IMR-90 (cell line): ENCODE results near the gene KLHL2. TPM values are rescaled to one million over a fixed set of nuclear protein-coding genes. Genes with fewer than 3 reads are reported as not detected.

Experiments used
- ATAC-seq: fragments of 200-7000 bp; cut with Tn5 transposase; 2 replicates; pipeline ENCODE4 v1.9.1; 2020; ENCODE audit warnings: low read depth, mild to moderate bottlenecking, moderate library complexity
- BruUV-seq: library from RNA; stranded (reverse); fragments of 400-500 nt; replicated peaks from 2 replicates; lab custom pipeline; 2021; lab: Mats Ljungman, UMichigan
- CTCF ChIA-PET: fragments of 300-600 bp; formaldehyde crosslinking; extraction: SDS; loops from one replicate; lab custom pipeline; 2021; ENCODE audit warnings: antibody characterized with exemption; lab: Yijun Ruan, JAX
- POLR2A ChIA-PET: fragments of 300-600 bp; sonication (Branson Sonifier 250); formaldehyde crosslinking; loops from one replicate; lab custom pipeline; 2022; ENCODE audit warnings: antibody characterized with exemption; ENCODE audit not compliant: unreplicated experiment; lab: Charles Lee
- DNase-seq: peaks from one replicate; pipeline ENCODE4 v3.0.0; 2013
- H2AFZ ChIP-seq: replicated peaks from 2 replicates; pipeline ENCODE3; 2013; ENCODE audit warnings: low read length, mild to moderate bottlenecking; ENCODE audit not compliant: poor library complexity
- H2AK5ac ChIP-seq: 2 replicates; pipeline ENCODE4 v1.6.1; 2013; ENCODE audit warnings: low read depth, low read length, inconsistent platforms
- H2AK9ac ChIP-seq: replicated peaks from 2 replicates; pipeline ENCODE3; 2013; ENCODE audit warnings: mild to moderate bottlenecking, low read depth, low read length, moderate library complexity; ENCODE audit not compliant: poor library complexity
- H2BK120ac ChIP-seq: 2 replicates; pipeline ENCODE4 v1.6.1; 2013; ENCODE audit warnings: low read depth, low read length, inconsistent platforms
- H2BK15ac ChIP-seq: 3 replicates; pipeline ENCODE4 v1.6.1; 2013; ENCODE audit warnings: low read depth, low read length, inconsistent platforms
- H2BK20ac ChIP-seq: 2 replicates; pipeline ENCODE4 v1.6.1; 2013; ENCODE audit warnings: low read depth, mild to moderate bottlenecking, inconsistent platforms, low read length, moderate library complexity
- H2BK5ac ChIP-seq: 2 replicates; pipeline ENCODE4 v1.6.1; 2013; ENCODE audit warnings: mild to moderate bottlenecking, low read depth, low read length, inconsistent platforms; ENCODE audit not compliant: poor library complexity, severe bottlenecking
- H3K14ac ChIP-seq: replicated peaks from 2 replicates; pipeline ENCODE4 v1.6.1; 2013; ENCODE audit warnings: low read depth, low read length, inconsistent platforms
- H3K18ac ChIP-seq: 2 replicates; pipeline ENCODE4 v1.6.1; 2013; ENCODE audit warnings: low read depth, low read length, control low read depth
- H3K23ac ChIP-seq: 2 replicates; pipeline ENCODE4 v1.6.1; 2013; ENCODE audit warnings: low read depth, low read length, inconsistent platforms
- H3K27ac ChIP-seq: 2 replicates; pipeline ENCODE4 v1.5.1; 2013; ENCODE audit warnings: mild to moderate bottlenecking, control low read depth, low read length; ENCODE audit not compliant: insufficient read depth
- H3K27me3 ChIP-seq: 2 replicates; pipeline ENCODE4 v1.6.1; 2013; ENCODE audit warnings: low read length; ENCODE audit not compliant: control insufficient read depth, insufficient read depth
- H3K36me3 ChIP-seq: 2 replicates; pipeline ENCODE4 v1.6.1; 2013; ENCODE audit warnings: low read length, mixed read lengths; ENCODE audit not compliant: control insufficient read depth, insufficient read depth
- H3K4ac ChIP-seq: 2 replicates; pipeline ENCODE4 v1.6.1; 2013; ENCODE audit warnings: low read depth, low read length, inconsistent platforms
- H3K4me1 ChIP-seq: 2 replicates; pipeline ENCODE4 v1.6.1; 2013; ENCODE audit warnings: low read length, mixed read lengths; ENCODE audit not compliant: control insufficient read depth, insufficient read depth
- H3K4me2 ChIP-seq: 2 replicates; pipeline ENCODE4 v1.6.1; 2013; ENCODE audit warnings: low read depth, mild to moderate bottlenecking, control low read depth, low read length, moderate library complexity
- H3K4me3 ChIP-seq: 2 replicates; pipeline ENCODE4 v1.5.1; 2013; ENCODE audit warnings: low read depth, mild to moderate bottlenecking, control low read depth, low read length, moderate library complexity; ENCODE audit not compliant: insufficient read depth
- H3K56ac ChIP-seq: 2 replicates; pipeline ENCODE4 v1.6.1; 2013; ENCODE audit warnings: low read length, inconsistent platforms; ENCODE audit not compliant: insufficient read depth; ENCODE audit errors: extremely low read depth
- H3K79me1 ChIP-seq, 2 experiments: 2 replicates each; pipeline ENCODE4 v1.6.1; 2013; ENCODE audit warnings: low read length in 2 of 2, inconsistent platforms in 1 of 2, low read depth in 1 of 2
- H3K9ac ChIP-seq: 2 replicates; pipeline ENCODE4 v1.6.1; 2013; ENCODE audit warnings: low read depth, low read length, control low read depth
- H3K9me1 ChIP-seq: 2 replicates; pipeline ENCODE4 v1.6.1; 2013; ENCODE audit warnings: low read length, inconsistent platforms; ENCODE audit not compliant: insufficient read depth
- H3K9me3 ChIP-seq: 2 replicates; pipeline ENCODE4 v1.6.1; 2013; ENCODE audit warnings: low read length; ENCODE audit not compliant: control insufficient read depth, insufficient read depth
- H4K20me1 ChIP-seq: 2 replicates; pipeline ENCODE4 v1.6.1; 2013; ENCODE audit warnings: low read length, inconsistent platforms; ENCODE audit not compliant: insufficient read depth
- H4K5ac ChIP-seq: 2 replicates; pipeline ENCODE4 v1.6.1; 2013; ENCODE audit warnings: mild to moderate bottlenecking, low read depth, low read length, control low read depth
- H4K8ac ChIP-seq, 2 experiments: 2 replicates each; pipeline ENCODE4 v1.6.1; 2013; ENCODE audit warnings: low read depth in 2 of 2, low read length in 2 of 2, control low read depth in 1 of 2, inconsistent platforms in 1 of 2
- H4K91ac ChIP-seq: 2 replicates; pipeline ENCODE4 v1.6.1; 2013; ENCODE audit warnings: low read depth, low read length, inconsistent platforms; ENCODE audit not compliant: insufficient read depth
- CEBPB ChIP-seq: IDR thresholded peaks from 2 replicates; pipeline ENCODE4 v1.6.1; 2012; ENCODE audit warnings: low read depth, low read length, improper control_type of control experiment
- MXI1 ChIP-seq: IDR thresholded peaks from 2 replicates; pipeline ENCODE4 v1.6.1; 2012; ENCODE audit warnings: low read depth, mild to moderate bottlenecking, low read length, moderate library complexity, borderline replicate concordance
- WGBS, 2 experiments: methylation state at CpG; one replicate each; pipeline versions ENCODE4 v1.1.5 to v1.1.7; 2013; ENCODE audit warnings: missing lambda C conversion rate in 2 of 2; ENCODE audit not compliant: insufficient read length in 1 of 2; ENCODE audit errors: extremely low coverage in 2 of 2; 5-methylcytosine and 5-hydroxymethylcytosine counted together
- dilution Hi-C: fragments of 300-500 bp; cut with HindIII; formaldehyde crosslinking; loops from one replicate; pipeline ENCODE4 v1.14.3; 2018; ENCODE audit warnings: low sequenced_read_pairs; ENCODE audit not compliant: unreplicated experiment
- in situ Hi-C: fragments of 300-500 bp; cut with MboI; formaldehyde crosslinking; loops from 3 replicates; pipeline ENCODE4 v1.14.3; 2019; ENCODE audit warnings: low sequenced_read_pairs, inconsistent platforms, mixed read lengths
- intact Hi-C: fragments of 100-400 bp; cut with micrococcal nuclease; formaldehyde crosslinking; loops from 2 replicates; pipeline ENCODE4 v1.10.0; 2022
- polyA plus RNA-seq, 3 experiments: library from polyadenylated mRNA; depleted of rRNA; stranded (reverse); fragments of >200 nt; gene quantifications; 2 replicates each; pipeline ENCODE4 v1.2.3, GENCODE V29; 2012; ENCODE audit warnings: low replicate concordance in 1 of 3
- total RNA-seq: library from RNA; depleted of rRNA; stranded (reverse); fragments of >200 nt; gene quantifications from 2 replicates; pipeline ENCODE4 v1.2.3, GENCODE V29; 2012

The KLHL2 gene
- total and polyA plus RNA-seq, 2 of the 4 experiments (the other 2 are of a cell fraction) = 11.0 to 12.4 TPM

DNA sequence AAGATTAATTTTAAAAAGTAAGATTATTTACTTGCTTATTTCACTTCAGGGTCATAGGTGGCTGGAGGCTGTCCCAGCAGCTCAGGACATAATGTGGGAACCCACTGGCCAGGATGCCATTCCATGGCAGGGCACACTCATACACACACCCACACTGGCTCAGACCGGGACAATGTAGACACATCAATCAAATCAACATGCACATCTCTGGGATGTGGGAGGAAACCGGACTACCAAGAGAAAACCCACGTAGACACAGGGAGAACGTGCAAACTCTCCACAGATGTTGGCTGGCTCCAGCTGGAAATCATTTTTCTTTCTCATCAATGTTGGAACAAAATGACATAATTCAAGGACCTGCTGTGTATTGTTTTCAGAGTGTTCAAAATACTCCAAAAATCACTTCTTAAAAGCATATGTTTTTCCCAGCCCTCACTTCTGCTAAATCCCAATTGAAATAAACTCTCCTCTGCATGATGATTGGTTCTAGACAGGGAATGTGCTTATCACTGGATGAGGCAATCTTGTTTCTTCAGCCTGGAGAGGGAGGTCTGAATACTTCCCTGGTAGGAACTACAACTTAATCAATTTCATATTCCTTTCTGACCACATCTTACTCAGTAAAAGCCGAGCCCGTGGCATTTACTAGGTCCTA, 152.8 kb downstream of the KLHL2 start:
- no peak overlapping the region for H2BK5ac ChIP-seq
- no peak overlapping the region for H3K18ac ChIP-seq
- TF ChIP-seq CEBPB (peak; percentile 43; the same call in 1 of the 2 replicates), MXI1 (no peak)
- H2BK15ac ChIP-seq = no peak overlapping the region
- H3K23ac ChIP-seq = no peak overlapping the region
- DNase-seq (no peak), ATAC-seq (peak; percentile 44; the same call in 1 of the 2 replicates)
- intact Hi-C loops (no loop called here), in situ Hi-C loops (no loop called here), dilution Hi-C loops (no loop called here)
- H4K20me1 ChIP-seq = no peaks in the 10 kb centered on the region
- no peaks in the 10 kb centered on the region for H3K79me1 ChIP-seq
- H2BK120ac ChIP-seq = no peak overlapping the region
- no peak overlapping the region for H3K4me2 ChIP-seq
- H3K9ac ChIP-seq = no peak overlapping the region
- no peak overlapping the region for H3K4me3 ChIP-seq
- H2BK20ac ChIP-seq = no peak overlapping the region
- no peak overlapping the region for H4K5ac ChIP-seq
- H3K9me3 ChIP-seq = no peaks in the 10 kb centered on the region
- no TSS peak for BruUV-seq
- no peak overlapping the region for H3K27ac ChIP-seq
- no peak overlapping the region for H2AK5ac ChIP-seq
- peaks cover 6% of the 10 kb centered on the region for H3K27me3 ChIP-seq
- CTCF ChIA-PET = interaction anchor here (0.6 kb wide), 1 partner anchor 50 kb away, joined by 3 read pairs; no protein-coding TSS in a partner anchor
- peak overlapping the region; percentile 67 for H2AFZ ChIP-seq
- no peaks in the 10 kb centered on the region for H3K4me1 ChIP-seq
- H3K14ac ChIP-seq = no peak overlapping the region
- H3K56ac ChIP-seq = no peak overlapping the region
- POLR2A ChIA-PET = no interaction called here
- H2AK9ac ChIP-seq = no peak overlapping the region
- no peak overlapping the region for H4K8ac ChIP-seq
- H4K91ac ChIP-seq = no peak overlapping the region
- H3K36me3 ChIP-seq = no peaks in the 10 kb centered on the region
- WGBS, 2 experiments = no CpG with 5 or more reads among the region's 6 CpGs
- H3K4ac ChIP-seq = no peak overlapping the region
- H3K9me1 ChIP-seq = no peaks in the 10 kb centered on the region
